CD1c-positive myeloid dendritic cell (primary cell): ENCODE results near the gene TBX6.

ENCODE experiments used
- DNase-seq: peaks from one replicate; pipeline ENCODE4 v3.0.0-alpha.2; 2016; ENCODE audit errors: extremely low spot score

Gene TBX6

DNA sequence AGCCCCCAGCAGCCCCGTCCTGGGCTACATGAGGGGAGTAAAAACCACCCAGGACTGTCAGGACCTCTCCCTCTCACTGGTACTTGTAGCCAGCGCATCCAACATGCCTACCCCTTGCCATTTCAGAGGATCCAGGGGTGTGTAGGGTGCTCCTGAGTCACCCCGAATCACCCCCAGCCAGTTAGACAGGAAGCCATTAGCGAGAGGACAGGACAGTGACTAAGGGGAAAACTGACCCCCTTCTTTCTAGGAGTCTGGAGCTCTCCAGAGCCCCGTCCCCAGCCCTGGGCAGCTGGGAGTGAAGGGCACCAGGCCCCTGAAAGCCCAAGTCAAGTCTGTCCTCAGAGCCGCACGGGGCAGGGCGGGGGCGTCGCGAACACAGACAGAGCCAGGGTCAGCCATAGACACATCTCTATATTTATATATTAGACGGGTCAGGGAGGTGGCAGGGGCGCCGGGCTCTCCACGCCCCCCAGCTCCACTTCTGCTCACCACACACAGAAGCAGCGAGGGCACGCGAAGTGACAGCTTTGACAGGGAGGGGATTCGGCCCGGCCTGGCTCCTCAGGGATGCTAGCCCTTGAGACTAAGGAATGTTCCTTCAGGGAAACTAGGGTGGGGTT lies 22.1 kb upstream of the TBX6 start:
- DNase-seq, result no peak

DNA sequence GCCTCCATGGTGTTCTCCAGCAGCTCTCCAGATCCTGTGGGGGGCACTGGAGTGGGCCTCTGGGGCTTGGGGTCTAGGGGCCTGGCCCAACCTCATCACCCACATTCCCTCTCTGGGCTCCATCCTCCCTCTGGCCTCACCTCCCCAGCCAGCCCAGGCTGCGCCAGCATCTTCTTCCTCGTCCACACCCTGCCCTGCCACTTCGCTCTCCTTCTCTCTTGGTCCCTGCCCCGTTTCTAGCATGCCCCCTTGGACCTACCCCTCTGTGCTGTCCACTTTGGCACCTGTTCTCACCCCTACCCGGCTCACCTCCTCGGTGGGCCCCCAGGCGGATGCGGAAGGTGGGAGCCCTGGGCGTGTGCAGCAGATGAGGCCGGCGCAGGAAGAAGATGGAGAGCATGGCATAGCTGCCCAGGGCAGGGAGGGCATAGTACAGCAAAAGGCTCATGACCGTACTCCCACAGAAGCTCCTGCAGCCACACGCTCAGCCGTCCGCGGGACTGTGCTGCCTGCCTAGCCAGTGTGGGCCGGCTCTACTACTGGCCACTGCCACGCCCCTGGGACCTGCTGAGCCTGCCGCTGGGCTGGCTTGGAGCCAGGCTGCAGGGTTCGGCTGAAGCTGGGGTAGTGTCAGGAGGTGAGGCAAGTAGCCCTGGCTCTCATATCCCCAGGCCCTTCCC lies 21.4 kb upstream of the TBX6 start, which contains the start of gene GDPD3:
TSS of gene GDPD3 (minus strand) at position 507 of the 680 bp plus-strand sequence. CDS start at position 448, 59 bp downstream.
- no peak for DNase-seq

GRCh38 chr16:30112197-30113030 lies 20.7 kb upstream of the TBX6 start:
- DNase-seq, result peak; percentile 42

GRCh38 chr16:30110661-30111060 lies 18.9 kb upstream of the TBX6 start:
- no peak for DNase-seq

GRCh38 chr16:30108059-30108850 lies 16.5 kb upstream of the TBX6 start:
- no peak for DNase-seq

- DNase-seq, result no peak
Measured at GRCh38 chr16:30104492-30104891, 12.8 kb upstream of the TBX6 start.

DNA sequence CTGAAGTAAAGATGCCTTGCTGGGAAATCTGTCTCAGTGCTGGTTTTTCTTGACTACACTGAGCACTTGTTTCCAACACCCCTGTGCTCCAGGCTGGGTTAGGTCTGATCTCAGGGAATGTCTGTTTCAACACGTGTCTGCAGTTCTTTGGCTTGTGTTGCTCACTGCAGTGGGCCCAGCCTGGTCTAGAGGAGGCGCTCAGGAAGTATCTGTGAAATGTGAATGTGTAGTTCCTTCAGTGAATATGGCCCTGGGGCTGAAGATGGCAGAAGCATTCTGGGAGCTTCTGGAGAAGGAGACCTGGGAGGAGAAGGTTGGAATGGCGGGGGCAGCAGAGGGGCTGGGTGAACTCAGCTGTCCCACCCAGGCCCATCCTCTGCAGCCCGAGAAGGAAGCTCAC lies 12.4 kb upstream of the TBX6 start:
- DNase-seq, result no peak

DNA sequence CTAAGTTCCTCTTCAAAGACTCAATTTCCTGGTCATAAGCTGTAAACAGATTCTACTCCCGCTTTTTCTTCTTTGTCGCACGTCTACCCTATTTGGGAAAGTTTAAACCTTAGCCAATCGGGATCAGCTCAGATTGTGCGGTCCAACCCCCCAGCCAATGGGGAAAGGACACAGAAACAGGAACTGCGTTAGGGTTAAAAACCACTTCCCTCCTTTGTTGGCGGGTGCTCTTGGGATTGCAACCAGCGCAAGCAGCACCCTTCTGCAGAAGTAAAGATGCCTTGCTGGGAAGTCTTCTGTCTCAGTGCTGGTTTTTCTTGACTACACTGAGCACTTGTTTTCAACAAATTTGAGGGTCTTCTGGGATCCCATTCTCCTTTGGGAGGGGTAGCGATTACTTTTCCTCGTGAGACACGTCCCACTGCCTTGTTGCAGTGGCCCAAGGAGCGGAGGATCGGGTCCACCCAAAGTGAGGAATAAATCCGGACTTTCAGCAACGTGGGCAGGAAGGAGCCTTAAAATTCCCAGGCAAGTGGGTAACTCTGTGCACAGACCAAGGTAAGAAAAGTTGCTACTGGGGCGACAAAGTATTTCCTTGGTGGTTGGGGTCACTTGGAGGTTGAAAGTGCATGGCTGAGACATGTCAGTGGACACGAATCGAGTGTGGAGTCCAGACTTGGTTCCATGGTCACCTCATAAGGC lies 5.3 kb upstream of the TBX6 start:
- peak; percentile 75 for DNase-seq

DNA sequence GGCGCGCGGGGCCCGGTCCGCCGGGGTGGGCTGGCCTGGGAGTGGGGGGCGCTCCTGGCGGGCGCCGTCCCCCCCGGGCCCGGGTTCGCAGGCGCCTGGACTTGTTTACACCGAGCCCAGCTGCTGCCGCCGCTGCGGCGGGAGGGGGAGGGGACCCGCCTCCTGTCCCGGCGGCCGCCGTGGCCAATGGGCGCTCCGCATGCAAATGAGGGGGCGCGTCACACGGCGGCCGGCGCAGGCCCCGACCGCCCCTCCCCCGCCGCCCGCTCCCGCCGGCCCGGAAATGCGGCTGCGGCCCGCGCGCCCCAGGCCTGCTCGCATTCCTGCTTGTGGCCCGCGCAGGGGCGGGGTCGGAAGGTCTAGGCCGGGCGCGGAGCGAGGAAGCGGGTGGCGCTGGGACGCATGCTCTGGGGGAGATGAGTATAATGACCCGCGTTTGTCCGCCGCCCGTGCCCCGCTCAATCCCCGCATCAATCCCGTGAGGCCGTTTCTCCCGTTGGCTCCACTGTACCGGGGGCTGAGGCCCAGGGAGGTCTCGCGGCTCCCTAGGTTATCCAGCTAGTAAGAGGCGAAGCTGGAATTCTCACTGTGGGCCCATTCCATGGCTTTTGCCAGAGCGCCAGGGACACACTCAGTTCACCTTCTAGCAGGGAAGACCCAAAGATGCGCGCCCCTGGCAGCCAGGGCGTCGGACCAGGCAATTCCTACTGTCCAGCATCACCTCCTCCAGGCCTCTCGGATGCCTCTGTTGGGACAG lies 4.6 kb upstream of the TBX6 start, which contains the start of gene YPEL3:
TSS of gene YPEL3 (minus strand) at position 109 of the 757 bp plus-strand sequence. CDS start 731 bp downstream, outside the sequence.
- DNase-seq, result peak; percentile 90

DNA sequence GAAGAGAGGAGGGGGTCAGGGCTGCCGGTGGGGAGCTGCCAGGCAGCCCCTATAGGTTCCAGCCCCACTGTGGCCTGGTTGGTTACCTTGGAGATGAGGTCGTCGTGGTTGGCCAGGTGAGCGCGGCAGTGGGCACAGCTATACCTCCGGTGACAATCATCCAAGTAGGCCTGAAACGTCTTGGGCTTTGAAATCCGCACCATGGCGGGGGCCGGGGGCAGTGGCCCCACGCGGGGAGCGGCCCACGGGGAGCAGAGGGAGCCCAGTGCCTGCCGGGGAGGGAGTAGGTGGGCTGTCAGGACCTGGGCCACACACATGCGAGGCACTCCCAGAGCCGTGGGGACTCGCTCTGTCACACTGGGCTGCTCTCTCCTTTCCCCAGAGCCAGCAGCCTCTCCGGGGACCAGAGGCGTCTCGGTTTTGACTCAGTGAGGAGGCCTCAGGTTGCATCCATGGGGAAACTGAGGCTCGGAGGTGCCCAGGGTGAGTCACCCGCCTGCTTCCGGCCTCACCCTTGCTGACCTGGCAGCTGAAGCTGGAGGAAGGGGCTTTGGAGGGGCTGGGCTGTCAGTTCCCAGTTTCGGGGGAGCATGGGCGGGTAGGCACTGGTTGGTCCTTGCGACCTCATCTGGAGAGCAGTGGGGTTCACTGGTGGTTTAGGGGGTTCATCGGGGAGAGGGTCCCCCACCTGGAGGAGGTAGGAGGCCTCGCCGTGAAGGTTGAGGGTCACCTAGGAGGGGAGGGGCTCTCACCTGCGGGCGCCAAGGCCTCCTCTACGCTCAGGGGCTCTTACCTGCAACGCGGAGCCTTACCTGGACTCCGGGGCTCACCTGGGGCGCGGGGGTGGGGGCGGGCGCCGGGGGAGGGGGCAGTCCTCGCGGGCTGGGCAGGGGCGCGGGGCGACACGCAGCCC lies 3.7 kb upstream of the TBX6 start:
- peak; percentile 5 for DNase-seq

- no peak for DNase-seq
Measured at GRCh38 chr16:30094541-30095165, 2.9 kb upstream of the TBX6 start.

DNA sequence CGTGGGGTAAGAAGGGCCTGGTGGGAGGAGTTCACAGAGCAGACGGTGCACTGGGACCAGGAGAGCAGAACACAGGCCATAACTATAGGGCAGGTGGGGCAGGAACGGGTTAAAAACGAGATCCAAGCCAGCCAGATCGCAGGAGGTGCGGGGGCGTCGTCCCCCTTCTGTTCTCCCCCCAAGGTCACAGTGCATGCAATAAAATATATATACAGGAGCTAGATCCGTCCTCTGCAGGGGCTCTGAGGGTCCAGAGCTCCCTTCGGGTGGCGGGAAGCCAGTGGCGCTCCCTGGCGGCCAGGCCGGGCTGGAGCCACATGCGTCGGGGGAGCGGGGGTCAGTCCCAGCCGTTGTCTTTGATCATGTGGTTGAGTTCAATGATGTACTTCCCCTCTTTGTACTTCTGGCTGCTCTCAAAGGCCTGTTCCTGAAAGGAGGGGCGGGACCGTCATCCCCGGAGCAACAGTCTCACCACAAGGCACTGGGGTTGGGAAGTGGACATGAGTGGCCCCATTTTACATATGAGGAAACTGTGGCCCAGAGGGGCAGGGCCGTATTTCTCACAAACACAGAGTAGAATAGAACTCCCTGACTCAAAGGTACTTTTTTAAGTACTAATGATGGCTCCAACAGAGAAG lies 768 bp upstream of the TBX6 start:
- peak; percentile 94 for DNase-seq

DNA sequence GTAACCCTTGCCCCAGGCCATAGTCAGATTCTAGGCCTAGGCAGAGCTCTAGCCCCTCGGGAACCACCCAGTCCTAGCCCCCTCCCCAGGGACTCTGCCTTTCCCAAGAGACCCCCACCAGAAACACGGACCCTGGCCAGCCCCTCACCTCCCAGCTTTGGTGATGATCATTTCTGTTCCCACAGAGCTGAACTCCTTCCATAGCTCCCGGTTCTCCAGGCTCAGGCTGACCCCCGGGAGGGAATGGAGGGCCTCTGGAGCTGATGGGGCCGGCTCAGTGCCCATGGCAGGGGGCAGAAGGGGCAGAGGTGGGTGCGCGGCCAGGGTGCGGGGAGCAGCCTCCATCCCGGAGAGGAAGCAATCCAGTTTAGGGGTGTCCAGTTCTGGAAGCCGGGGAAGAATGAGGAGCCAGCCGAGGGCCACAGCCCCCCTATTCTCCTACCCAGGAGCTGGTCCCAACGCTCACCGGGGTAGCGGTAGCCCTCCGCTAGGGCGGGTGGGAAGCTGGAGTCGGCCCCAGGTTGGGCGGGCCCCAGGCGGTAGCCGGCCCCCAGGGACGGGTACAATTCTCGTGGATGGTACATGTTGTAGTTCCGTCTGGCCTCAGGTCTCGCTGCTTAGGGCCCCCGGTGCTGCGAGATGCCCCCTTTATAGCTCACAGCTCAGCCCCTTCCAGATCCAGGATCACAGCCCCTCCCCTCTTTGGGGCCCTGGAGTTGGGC lies 953 bp downstream of the TBX6 start:
- DNase-seq, result no peak

- DNase-seq, result no peak
Measured at GRCh38 chr16:30088832-30089624, 2.7 kb downstream of the TBX6 start.

- no peak for DNase-seq
Measured at GRCh38 chr16:30088237-30088831, 3.4 kb downstream of the TBX6 start.

DNA sequence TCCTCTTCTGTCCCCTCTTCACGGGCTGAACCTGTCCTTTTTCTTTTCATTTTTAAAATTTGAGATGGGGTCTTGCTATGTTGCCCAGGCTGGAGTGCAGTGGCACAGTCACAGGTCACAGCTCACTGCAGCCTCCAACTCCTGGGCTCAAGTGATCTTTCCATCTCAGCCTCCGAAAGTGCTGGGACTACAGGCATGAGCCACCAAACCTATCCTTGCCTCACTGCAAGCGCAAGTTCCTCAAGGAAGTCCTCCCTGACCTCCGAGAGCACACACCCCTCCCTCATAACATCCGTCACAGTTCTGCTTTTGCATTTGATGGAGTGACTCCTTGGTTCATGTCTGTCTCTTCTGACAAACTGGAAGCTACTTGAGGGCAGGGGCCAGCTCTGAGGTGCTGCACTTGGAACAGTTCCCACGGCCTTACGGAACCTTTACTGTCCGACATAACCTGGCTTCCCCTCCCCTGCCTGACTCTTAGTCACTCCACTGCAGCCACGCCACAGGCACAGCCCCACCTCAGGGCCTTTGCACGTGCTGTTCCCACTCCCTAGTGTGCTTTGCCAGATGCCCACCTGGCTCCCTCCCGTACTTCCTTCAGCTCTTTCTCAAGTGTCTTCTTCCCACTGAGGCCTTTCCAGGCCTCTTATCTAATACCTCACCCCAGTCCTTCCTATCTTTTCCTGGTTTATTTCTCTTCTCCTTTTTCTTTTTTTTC lies 4.4 kb downstream of the TBX6 start:
- DNase-seq, result peak; percentile 88
